Activated naive CD4-positive, alpha-beta T cell treated with anti-CD3 and anti-CD28 coated beads, Interleukin-2, amount 10 ng/mL, durations not matched to agents 7 days and 5 days (primary cell): ENCODE data around the gene CLTB.
A peak's percentile ranks its signal among the peaks of the same experiment; 100 is the strongest.
"Not testable (repeated sequence)": the region's sequence is repeated elsewhere in the genome, so short reads cannot be mapped to it uniquely, and the experiment has no call there.

Source experiments
- CTCF ChIA-PET: fragments of 350-600 bp; sonication (Branson Sonifier 250); formaldehyde crosslinking; loops from one replicate; lab custom pipeline; 2021; ENCODE audit warnings: antibody characterized with exemption; lab: Charles Lee
- DNase-seq: peaks from one replicate; pipeline ENCODE4 v3.0.0-alpha.2; 2020
- H3K27ac Mint-ChIP-seq: one replicate; pipeline ENCODE4 v1.8.0; 2021; ENCODE audit warnings: mild to moderate bottlenecking, moderate library complexity, mixed read lengths
- H3K27me3 Mint-ChIP-seq: one replicate; pipeline ENCODE4 v1.8.0; 2021; ENCODE audit warnings: mild to moderate bottlenecking, mixed read lengths
- H3K36me3 Mint-ChIP-seq: one replicate; pipeline ENCODE4 v1.8.0; 2021; ENCODE audit warnings: mixed read lengths
- H3K4me1 Mint-ChIP-seq: one replicate; pipeline ENCODE4 v1.8.0; 2021; ENCODE audit warnings: mixed read lengths
- H3K4me3 Mint-ChIP-seq: one replicate; pipeline ENCODE4 v1.8.0; 2021; ENCODE audit warnings: mild to moderate bottlenecking, moderate library complexity, mixed read lengths
- H3K9me3 Mint-ChIP-seq: one replicate; pipeline ENCODE4 v1.8.0; 2021; ENCODE audit warnings: mixed read lengths

CLTB gene

DNA sequence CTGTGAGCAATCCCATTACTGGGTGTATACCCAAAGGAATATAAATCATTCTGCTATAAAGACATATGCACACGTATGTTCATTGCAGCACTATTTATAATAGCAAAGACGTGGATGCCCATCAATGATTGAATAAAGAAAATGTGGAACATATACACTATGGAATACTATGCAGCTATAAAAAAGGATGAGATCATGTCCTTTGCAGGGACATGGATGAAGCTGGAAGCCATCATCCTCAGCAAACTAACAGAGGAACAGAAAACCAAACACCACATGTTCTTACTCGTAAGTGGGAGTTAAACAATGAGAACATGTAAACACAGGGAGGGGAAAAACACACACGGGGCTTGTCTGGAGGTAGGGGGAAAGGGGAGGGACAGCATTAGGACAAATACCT, 26.6 kb upstream of the CLTB start:
- H3K4me3 Mint-ChIP-seq, H3K27ac Mint-ChIP-seq, H3K9me3 Mint-ChIP-seq, DNase-seq, CTCF ChIA-PET, H3K36me3 Mint-ChIP-seq: not testable (repeated sequence)
- H3K27me3 Mint-ChIP-seq, result peaks cover 25% of the 10 kb centered on the region
- peaks cover 14% of the 10 kb centered on the region for H3K4me1 Mint-ChIP-seq

GRCh38 chr5:176441921-176442323, 25.6 kb upstream of the CLTB start:
- DNase-seq, result no peak
- no peak overlapping the region for H3K4me3 Mint-ChIP-seq
- H3K36me3 Mint-ChIP-seq, result no peaks in the 10 kb centered on the region
- CTCF ChIA-PET, result no interaction called here
- H3K9me3 Mint-ChIP-seq, result no peaks in the 10 kb centered on the region
- peaks cover 23% of the 10 kb centered on the region for H3K27me3 Mint-ChIP-seq
- peaks cover 16% of the 10 kb centered on the region for H3K4me1 Mint-ChIP-seq
- no peak overlapping the region for H3K27ac Mint-ChIP-seq

DNA sequence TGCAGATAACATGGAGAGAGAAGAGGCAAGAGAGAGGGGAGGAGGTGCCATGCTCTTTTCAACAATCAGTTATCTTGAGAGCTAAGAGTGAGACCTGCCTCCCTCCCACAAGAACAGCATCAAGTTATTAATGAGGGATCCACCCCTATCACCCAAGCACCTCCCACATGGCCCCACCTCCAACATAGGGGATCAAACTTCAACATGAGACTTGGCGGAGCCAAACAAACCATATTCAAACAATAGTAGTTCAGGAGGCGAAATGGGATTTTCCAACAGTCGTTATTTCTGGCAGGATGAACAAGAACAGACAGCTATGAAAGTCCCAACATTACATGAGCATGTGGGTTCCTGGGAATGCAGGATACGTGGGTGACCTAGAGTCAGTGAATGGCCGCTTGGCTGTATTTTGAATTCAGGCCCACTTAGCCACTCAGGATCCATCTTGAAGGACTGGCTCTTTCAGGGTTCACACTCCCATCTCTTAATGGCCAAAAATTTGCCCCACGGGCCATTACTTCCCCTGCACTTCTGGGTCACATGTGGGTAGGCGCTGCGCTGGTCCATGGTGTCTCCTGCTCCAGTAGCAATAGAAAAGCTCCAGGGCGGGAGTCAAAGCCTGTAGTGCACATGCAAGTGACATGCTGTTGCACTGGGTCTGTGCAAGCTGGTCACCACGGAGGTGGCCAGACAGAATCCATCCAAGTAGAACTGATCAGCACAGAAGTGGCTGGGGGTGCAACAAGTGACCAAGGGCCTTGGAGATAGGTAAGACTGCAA, 24.8 kb upstream of the CLTB start:
- no peak overlapping the region for H3K27ac Mint-ChIP-seq
- no peaks in the 10 kb centered on the region for H3K9me3 Mint-ChIP-seq
- no peak overlapping the region for H3K4me3 Mint-ChIP-seq
- peaks cover 15% of the 10 kb centered on the region for H3K4me1 Mint-ChIP-seq
- peaks cover 23% of the 10 kb centered on the region for H3K27me3 Mint-ChIP-seq
- DNase-seq, result no peak
- CTCF ChIA-PET, result interaction anchor here (0.6 kb wide), 1 partner anchor 103 kb away, joined by 3 read pairs; no protein-coding TSS in a partner anchor
- H3K36me3 Mint-ChIP-seq, result no peaks in the 10 kb centered on the region

GRCh38 chr5:176438959-176439757, 22.8 kb upstream of the CLTB start:
- Mint-ChIP-seq H3K9me3 (no peaks in the 10 kb centered on the region), H3K27me3 (peaks cover 22% of the 10 kb centered on the region), H3K27ac (no peak overlapping the region), H3K4me3 (no peak overlapping the region), H3K36me3 (no peaks in the 10 kb centered on the region), H3K4me1 (peaks cover 12% of the 10 kb centered on the region)
- CTCF ChIA-PET, result interaction anchor here (0.7 to 1.2 kb wide), 2 partner anchors 9 to 94 kb away, joined by 3 read pairs; partner anchors contain the start of gene FAF2
- no peak for DNase-seq

DNA sequence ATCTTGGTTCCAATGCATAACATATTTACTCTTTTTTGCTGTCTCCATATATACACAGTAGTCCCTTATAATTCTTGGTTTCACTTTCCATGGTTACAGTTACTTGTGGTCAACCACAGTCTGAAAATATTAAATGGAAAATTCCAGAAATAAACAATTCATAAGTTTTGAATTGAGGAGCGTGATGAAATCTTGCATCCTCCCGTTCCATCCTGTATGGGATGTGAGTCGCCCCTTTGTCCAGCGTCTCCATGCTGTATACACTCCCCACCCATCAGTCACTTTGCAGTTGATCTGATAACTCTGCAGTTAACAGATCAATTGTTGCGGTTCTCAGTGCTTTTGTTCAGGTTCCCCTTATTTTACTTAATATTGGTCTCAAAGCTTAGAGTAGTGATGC, 20.3 kb upstream of the CLTB start:
- H3K4me1 Mint-ChIP-seq, result peaks cover 12% of the 10 kb centered on the region
- peak overlapping the region; percentile 45 for H3K4me3 Mint-ChIP-seq
- CTCF ChIA-PET, result interaction anchor here (0.9 to 1.0 kb wide), 2 partner anchors 19 to 106 kb away, joined by 3 read pairs; no protein-coding TSS in a partner anchor
- DNase-seq, result peak; percentile 34
- peaks cover 26% of the 10 kb centered on the region for H3K27me3 Mint-ChIP-seq
- peaks cover 2% of the 10 kb centered on the region for H3K9me3 Mint-ChIP-seq
- H3K27ac Mint-ChIP-seq, result peak overlapping the region; percentile 0
- H3K36me3 Mint-ChIP-seq, result no peaks in the 10 kb centered on the region

DNA sequence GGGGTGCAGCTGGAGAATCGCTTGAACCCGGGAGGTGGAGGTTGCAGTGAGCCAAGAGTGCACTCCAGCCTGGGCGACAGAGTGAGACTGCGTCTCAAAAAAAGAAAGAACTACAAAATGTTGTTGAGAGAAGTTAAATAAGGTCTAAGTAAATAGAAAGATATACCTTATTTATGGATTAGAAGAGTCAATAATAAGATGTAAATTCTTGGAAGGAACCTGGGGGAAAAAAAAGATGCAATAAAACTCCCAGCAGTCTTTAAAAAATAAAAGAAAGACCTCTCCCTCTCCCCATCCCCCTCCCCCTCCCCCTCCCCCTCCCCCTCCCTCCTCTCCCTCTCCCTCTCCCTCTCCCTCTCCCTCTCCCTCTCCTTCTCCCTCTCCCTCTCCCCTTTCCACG, 16.4 kb upstream of the CLTB start:
- Mint-ChIP-seq H3K4me1 (peaks cover 22% of the 10 kb centered on the region), H3K27me3 (peaks cover 40% of the 10 kb centered on the region), H3K36me3 (no peaks in the 10 kb centered on the region), H3K4me3 (no peak overlapping the region), H3K9me3 (peaks cover 2% of the 10 kb centered on the region), H3K27ac (no peak overlapping the region)
- CTCF ChIA-PET, result interaction anchor here (0.8 kb wide), 1 partner anchor 16 kb away, joined by 3 read pairs; no protein-coding TSS in a partner anchor
- no peak for DNase-seq

DNA sequence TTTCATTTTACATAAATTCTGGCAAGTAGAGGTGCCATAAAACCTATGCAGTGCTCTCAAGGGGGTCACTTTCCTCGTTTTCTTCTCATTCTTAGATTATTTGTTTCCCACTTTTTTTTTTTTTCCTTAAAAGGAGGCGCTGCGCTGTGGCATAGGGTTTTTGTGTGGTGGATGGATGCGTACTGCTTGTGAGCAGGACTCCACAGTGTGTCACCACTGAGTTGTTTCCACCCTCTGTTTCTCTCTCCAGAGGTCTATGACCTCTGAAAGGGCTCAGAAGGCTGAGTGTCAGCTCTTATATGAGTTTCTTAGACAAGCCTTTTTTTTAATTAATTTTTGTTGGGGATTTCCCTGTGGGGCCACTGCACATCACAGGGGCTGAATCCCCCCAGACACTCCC, 13.6 kb upstream of the CLTB start:
- no peak overlapping the region for H3K27ac Mint-ChIP-seq
- DNase-seq, result no peak
- peaks cover 4% of the 10 kb centered on the region for H3K9me3 Mint-ChIP-seq
- peaks cover 2% of the 10 kb centered on the region for H3K36me3 Mint-ChIP-seq
- CTCF ChIA-PET, result interaction anchor here (0.6 to 1.7 kb wide), 5 partner anchors 13 to 128 kb away, joined by 3 to 6 read pairs (median 3); partner anchors contain the start of gene FAF2
- H3K4me3 Mint-ChIP-seq, result no peak overlapping the region
- peaks cover 43% of the 10 kb centered on the region for H3K27me3 Mint-ChIP-seq
- H3K4me1 Mint-ChIP-seq, result peaks cover 11% of the 10 kb centered on the region

- no peak for DNase-seq
- peaks cover 2% of the 10 kb centered on the region for H3K36me3 Mint-ChIP-seq
- H3K4me3 Mint-ChIP-seq, result no peak overlapping the region
- CTCF ChIA-PET, result no interaction called here
- peaks cover 11% of the 10 kb centered on the region for H3K4me1 Mint-ChIP-seq
- H3K9me3 Mint-ChIP-seq, result peaks cover 4% of the 10 kb centered on the region
- peaks cover 51% of the 10 kb centered on the region for H3K27me3 Mint-ChIP-seq
- H3K27ac Mint-ChIP-seq, result no peak overlapping the region
These were observed 11.6 kb upstream of the CLTB start for GRCh38 chr5:176427971-176428370.

- Mint-ChIP-seq H3K27ac (no peak overlapping the region), H3K4me3 (no peak overlapping the region), H3K27me3 (peaks cover 41% of the 10 kb centered on the region), H3K4me1 (peaks cover 11% of the 10 kb centered on the region), H3K36me3 (peaks cover 2% of the 10 kb centered on the region), H3K9me3 (peaks cover 2% of the 10 kb centered on the region)
- CTCF ChIA-PET, result interaction anchor here (0.6 kb wide), 1 partner anchor 578 kb away, joined by 3 read pairs; no protein-coding TSS in a partner anchor
- DNase-seq, result no peak
These were observed 10.5 kb upstream of the CLTB start for GRCh38 chr5:176426876-176427275.

DNA sequence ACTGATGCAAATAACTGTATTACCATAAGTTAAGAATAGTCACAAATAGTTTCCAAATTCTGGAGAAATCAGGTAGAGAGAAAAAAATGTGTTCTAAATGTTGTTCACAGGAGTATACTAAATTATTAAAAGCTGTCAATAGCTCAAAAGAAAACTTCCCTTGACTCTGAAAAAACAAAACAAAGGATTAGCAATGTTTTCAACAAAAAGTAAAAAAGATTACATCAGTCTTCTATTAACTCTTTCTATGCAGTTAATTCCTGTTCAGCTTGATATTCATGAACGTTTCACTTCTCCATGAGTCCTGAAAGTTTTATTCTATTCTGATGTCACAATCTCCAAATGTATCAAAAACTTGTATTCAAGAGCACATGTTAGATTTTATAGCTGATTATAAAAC, 9.5 kb upstream of the CLTB start:
- Mint-ChIP-seq H3K4me1 (peaks cover 11% of the 10 kb centered on the region), H3K4me3 (no peak overlapping the region), H3K27me3 (peaks cover 42% of the 10 kb centered on the region), H3K9me3 (peaks cover 7% of the 10 kb centered on the region), H3K27ac (no peak overlapping the region), H3K36me3 (peaks cover 2% of the 10 kb centered on the region)
- DNase-seq, result no peak
- CTCF ChIA-PET, result no interaction called here

DNA sequence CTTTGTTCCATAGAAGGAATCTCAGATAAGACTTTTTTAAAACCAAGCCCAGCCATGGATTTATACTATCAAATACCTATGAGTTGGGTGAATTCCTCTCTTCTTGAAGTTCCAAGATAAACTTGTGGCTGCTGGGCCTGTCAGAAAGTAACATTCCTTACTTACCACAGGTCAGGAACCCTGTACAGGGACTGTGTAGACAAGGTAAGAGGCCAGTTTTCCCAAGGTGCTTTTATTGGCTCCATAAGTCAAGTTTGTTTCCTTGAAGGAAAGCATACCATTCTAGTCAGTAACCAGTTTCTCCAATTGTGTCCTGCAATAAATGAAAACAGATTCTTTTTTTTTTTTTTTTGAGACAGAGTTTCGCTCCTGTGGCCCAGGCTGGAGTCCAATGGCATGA, 8.8 kb upstream of the CLTB start:
- H3K27me3 Mint-ChIP-seq, result peaks cover 40% of the 10 kb centered on the region
- H3K36me3 Mint-ChIP-seq, result peaks cover 2% of the 10 kb centered on the region
- H3K27ac Mint-ChIP-seq, result no peak overlapping the region
- DNase-seq, result no peak
- peaks cover 5% of the 10 kb centered on the region for H3K4me1 Mint-ChIP-seq
- CTCF ChIA-PET, result no interaction called here
- H3K4me3 Mint-ChIP-seq, result no peak overlapping the region
- H3K9me3 Mint-ChIP-seq, result peaks cover 7% of the 10 kb centered on the region

DNA sequence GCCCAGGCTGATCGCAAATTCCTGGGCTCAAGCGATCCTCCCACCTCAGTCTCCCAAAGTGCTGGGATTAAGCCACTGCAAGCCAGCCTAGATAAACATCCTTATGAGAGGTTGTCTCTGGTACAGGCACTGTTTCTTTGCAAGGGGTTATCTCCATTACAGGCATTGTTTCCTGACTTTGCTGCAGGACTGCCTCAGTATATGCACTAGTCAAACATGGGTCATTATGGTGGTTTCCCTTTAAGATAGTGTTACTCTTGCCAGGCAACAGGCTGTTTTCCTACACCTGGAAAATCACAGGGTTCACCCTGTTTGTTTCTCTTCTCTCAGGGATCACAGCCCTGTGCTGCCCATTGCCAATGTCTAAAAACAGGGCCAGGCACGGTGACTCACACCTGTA, 7.8 kb upstream of the CLTB start:
- Mint-ChIP-seq H3K27me3 (peaks cover 41% of the 10 kb centered on the region), H3K36me3 (peaks cover 2% of the 10 kb centered on the region), H3K9me3 (peaks cover 7% of the 10 kb centered on the region), H3K4me3 (no peak overlapping the region), H3K4me1 (peaks cover 5% of the 10 kb centered on the region), H3K27ac (no peak overlapping the region)
- CTCF ChIA-PET, result no interaction called here
- no peak for DNase-seq

DNA sequence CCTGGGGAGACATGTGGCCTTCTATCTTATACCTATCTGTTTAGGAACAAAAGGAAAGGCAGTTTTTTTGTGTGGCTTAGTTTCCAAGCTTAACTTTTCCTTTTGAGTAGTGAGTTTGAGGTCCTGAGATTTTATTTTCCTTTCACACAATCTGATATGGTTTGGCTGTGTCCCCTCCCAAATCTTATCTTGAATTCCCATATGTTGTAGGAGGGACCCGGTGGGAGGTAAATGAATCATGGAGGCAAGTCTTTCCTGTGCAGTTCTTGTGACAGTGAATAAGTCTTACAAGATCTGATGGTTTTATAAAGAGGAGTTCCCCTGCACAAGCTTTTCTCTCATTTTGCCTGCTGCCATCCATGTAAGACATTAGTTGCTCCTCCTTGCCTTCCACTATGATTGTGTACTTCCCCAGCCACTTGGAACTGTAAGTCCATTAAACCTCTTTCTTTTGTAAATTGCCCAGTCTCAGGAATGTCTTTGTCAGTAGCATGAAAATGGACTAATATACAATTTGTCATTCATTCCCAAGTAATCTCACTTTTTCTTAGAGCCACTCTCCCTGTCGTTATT, 4.7 kb upstream of the CLTB start:
- DNase-seq, result no peak
- H3K27ac Mint-ChIP-seq, result no peak overlapping the region
- peaks cover 39% of the 10 kb centered on the region for H3K27me3 Mint-ChIP-seq
- CTCF ChIA-PET, result interaction anchor here (1.3 kb wide), 1 partner anchor 27 kb away, joined by 3 read pairs; no protein-coding TSS in a partner anchor
- H3K4me3 Mint-ChIP-seq, result no peak overlapping the region
- H3K36me3 Mint-ChIP-seq, result peaks cover 2% of the 10 kb centered on the region
- H3K4me1 Mint-ChIP-seq, result peaks cover 7% of the 10 kb centered on the region
- H3K9me3 Mint-ChIP-seq, result peaks cover 7% of the 10 kb centered on the region

GRCh38 chr5:176420086-176420485, 3.7 kb upstream of the CLTB start:
- Mint-ChIP-seq H3K4me1 (peaks cover 13% of the 10 kb centered on the region), H3K4me3 (no peak overlapping the region), H3K27me3 (peaks cover 39% of the 10 kb centered on the region), H3K36me3 (no peaks in the 10 kb centered on the region), H3K27ac (no peak overlapping the region), H3K9me3 (peaks cover 5% of the 10 kb centered on the region)
- CTCF ChIA-PET, result no interaction called here
- DNase-seq, result no peak
